A673 (cell line): ENCODE measurements around the gene PRB4. TPM values are rescaled to one million over a fixed set of nuclear protein-coding genes. Genes with fewer than 3 reads are reported as not detected.
"Not testable (repeated sequence)": the region's sequence is repeated elsewhere in the genome, so short reads cannot be mapped to it uniquely, and the experiment has no call there.

ENCODE experiments used
- Bru-seq: library from RNA; stranded (reverse); fragments of 400-500 nt; gene quantifications from one replicate; lab custom pipeline; 2021; lab: Mats Ljungman, UMichigan
- BruChase-seq, 2 experiments: library from RNA; stranded (reverse); fragments of 400-500 nt; gene quantifications; one replicate each; lab custom pipeline; 2021; lab: Mats Ljungman, UMichigan
- BruUV-seq: library from RNA; stranded (reverse); fragments of 400-500 nt; replicated peaks from 2 replicates; lab custom pipeline; 2021; lab: Mats Ljungman, UMichigan
- CTCF ChIA-PET: fragments of 300-600 bp; sonication (Branson Sonifier 250); formaldehyde crosslinking; loops from one replicate; lab custom pipeline; 2022; ENCODE audit warnings: antibody characterized with exemption; lab: Charles Lee
- POLR2A ChIA-PET: fragments of 300-600 bp; sonication (Branson Sonifier 250); formaldehyde crosslinking; loops from one replicate; lab custom pipeline; 2022; ENCODE audit warnings: antibody characterized with exemption; ENCODE audit not compliant: low non-redundant PET; lab: Charles Lee
- DNase-seq: peaks from one replicate; pipeline ENCODE4 v3.0.0-alpha.2; 2015; ENCODE audit warnings: low spot score
- H3K27ac ChIP-seq: fragments of 200-600 bp; sonication (generic); 2 replicates; pipeline ENCODE4 v1.5.1; 2016; ENCODE audit warnings: mixed run types, low read depth, mild to moderate bottlenecking, mixed read lengths, antibody characterized with exemption, low read length; ENCODE audit not compliant: poor library complexity, severe bottlenecking
- H3K27me3 ChIP-seq: fragments of 200-600 bp; sonication (generic); replicated peaks from 2 replicates; pipeline ENCODE4 v1.6.1; 2017; ENCODE audit warnings: mixed run types, low read depth, mild to moderate bottlenecking, mixed read lengths, antibody characterized with exemption, low read length; ENCODE audit not compliant: insufficient read depth, poor library complexity
- H3K36me3 ChIP-seq: fragments of 200-600 bp; sonication (generic); 2 replicates; pipeline ENCODE4 v1.6.1; 2016; ENCODE audit warnings: mixed run types, mild to moderate bottlenecking, mixed read lengths, antibody characterized with exemption, low read length; ENCODE audit not compliant: insufficient read depth, poor library complexity, severe bottlenecking
- H3K4me1 ChIP-seq: fragments of 200-600 bp; sonication (generic); 2 replicates; pipeline ENCODE4 v1.6.1; 2017; ENCODE audit warnings: mixed run types, mild to moderate bottlenecking, mixed read lengths, antibody characterized with exemption, low read length; ENCODE audit not compliant: insufficient read depth, poor library complexity, severe bottlenecking
- H3K4me3 ChIP-seq: fragments of 200-600 bp; sonication (generic); 2 replicates; pipeline ENCODE4 v1.5.1; 2016; ENCODE audit warnings: low read depth, mixed run types, mild to moderate bottlenecking, mixed read lengths, low read length; ENCODE audit not compliant: poor library complexity, severe bottlenecking
- H3K9me3 ChIP-seq: fragments of 200-600 bp; sonication (generic); 2 replicates; pipeline ENCODE4 v1.6.1; 2016; ENCODE audit warnings: mixed run types, low read depth, mild to moderate bottlenecking, mixed read lengths, antibody characterized with exemption, low read length; ENCODE audit not compliant: poor library complexity, severe bottlenecking
- CTCF ChIP-seq: fragments of 300-800, 200-600 bp; sonication (generic); conservative IDR thresholded peaks from 2 replicates; pipeline ENCODE4 v1.5.1; 2017; ENCODE audit warnings: low read depth, mild to moderate bottlenecking, antibody characterized with exemption, low read length, moderate library complexity, mixed read lengths
- EZH2 ChIP-seq: fragments of 200-600 bp; sonication (generic); IDR thresholded peaks from 2 replicates; pipeline ENCODE4 v1.6.1; 2017; ENCODE audit warnings: borderline replicate concordance, low read depth, mild to moderate bottlenecking, mixed read lengths, antibody characterized with exemption, low read length; ENCODE audit not compliant: poor library complexity, severe bottlenecking
- intact Hi-C: fragments of 100-400 bp; cut with micrococcal nuclease; formaldehyde crosslinking; loops from one replicate; pipeline ENCODE4 v1.10.0; 2022; ENCODE audit not compliant: unreplicated experiment
- long read RNA-seq: library from polyadenylated mRNA; stranded (forward); transcript quantifications from one replicate; pipeline ENCODE4 v2.0.0, GENCODE V29; 2022
- total RNA-seq: library from RNA; stranded (reverse); gene quantifications from 2 replicates; pipeline ENCODE4 v1.2.3, GENCODE V29; 2021

PRB4 gene
- total RNA-seq (not detected in 2 replicates), Bru-seq, nascent RNA (not detected), BruChase-seq, experiment 1, labeled RNA remaining after a 2-hour chase (not detected), BruChase-seq, experiment 2, labeled RNA remaining after a 6-hour chase (not detected)
- long read RNA-seq, result 0 reads

DNA sequence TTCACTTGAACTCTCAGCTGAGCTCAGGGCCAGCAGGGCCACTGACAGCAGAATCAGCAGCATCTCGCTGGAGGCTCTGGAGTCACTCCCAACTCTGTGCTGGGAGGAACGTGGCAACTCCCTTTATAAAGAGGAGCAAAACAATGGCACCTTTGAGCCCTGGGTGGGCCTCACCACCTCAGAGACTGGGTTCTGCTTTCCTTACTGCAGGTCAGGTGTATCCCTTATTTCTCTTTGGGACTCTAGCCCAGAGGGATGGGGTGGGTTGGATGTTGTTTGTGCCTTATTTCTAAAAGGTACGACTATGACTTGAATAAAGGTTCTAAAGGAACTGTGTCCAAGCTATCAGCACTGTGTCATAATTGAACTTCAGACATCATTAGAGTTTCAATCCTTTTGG is at the start of gene PRB4:
TSS of gene PRB4 (minus strand) at position 101 of the 400 bp plus-strand sequence. CDS start at position 63, 38 bp downstream.
- Histone ChIP-seq H3K27ac (no peak within 1 kb of the TSS), H3K9me3 (no peaks in the 10 kb centered on the region), H3K4me3 (no peak within 1 kb of the TSS), H3K36me3 (no peaks in the 10 kb centered on the region), H3K4me1 (no peaks in the 10 kb centered on the region), H3K27me3 (no peaks in the 10 kb centered on the region)
- intact Hi-C loops, result no loop called here
- no peak for TF ChIP-seq CTCF
- ChIA-PET POLR2A (no interaction called here), CTCF (no interaction called here)
- BruUV-seq, result no TSS peak
- no peak for DNase-seq

DNA sequence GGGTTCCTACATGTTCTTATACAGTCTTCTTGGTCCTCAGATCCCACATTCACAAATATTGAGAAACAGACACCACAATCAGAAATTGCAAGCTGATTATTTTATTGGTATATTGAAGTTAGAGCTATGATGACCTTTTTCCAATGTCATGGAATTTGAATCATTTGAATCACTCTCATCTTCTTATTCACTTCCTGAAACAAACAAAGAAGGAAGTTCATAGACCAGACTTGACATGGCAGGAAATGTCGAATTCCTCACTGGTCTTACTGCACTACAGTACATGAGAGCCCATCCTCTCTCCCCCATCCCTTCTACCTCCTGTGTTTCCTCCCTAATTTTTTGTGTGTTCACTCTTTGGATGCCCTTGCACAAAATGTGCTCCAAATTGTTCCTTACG is 41.5 kb upstream of the PRB4 start:
- H3K4me1 ChIP-seq, H3K27me3 ChIP-seq, CTCF ChIA-PET, BruUV-seq, H3K36me3 ChIP-seq, DNase-seq, H3K27ac ChIP-seq, intact Hi-C loops, POLR2A ChIA-PET, H3K9me3 ChIP-seq, H3K4me3 ChIP-seq: not testable (repeated sequence)

GRCh38 chr12:11348439-11348838 is 38.2 kb upstream of the PRB4 start:
- H3K4me3 ChIP-seq, result no peak overlapping the region
- intact Hi-C loops, result no loop called here
- no peaks in the 10 kb centered on the region for H3K9me3 ChIP-seq
- H3K27me3 ChIP-seq, result no peaks in the 10 kb centered on the region
- H3K27ac ChIP-seq, result no peak overlapping the region
- H3K36me3 ChIP-seq, result no peaks in the 10 kb centered on the region
- CTCF ChIA-PET, result no interaction called here
- TF ChIP-seq EZH2 (no peak), CTCF (no peak)
- POLR2A ChIA-PET, result no interaction called here
- H3K4me1 ChIP-seq, result no peaks in the 10 kb centered on the region
- no TSS peak for BruUV-seq
- no peak for DNase-seq

DNA sequence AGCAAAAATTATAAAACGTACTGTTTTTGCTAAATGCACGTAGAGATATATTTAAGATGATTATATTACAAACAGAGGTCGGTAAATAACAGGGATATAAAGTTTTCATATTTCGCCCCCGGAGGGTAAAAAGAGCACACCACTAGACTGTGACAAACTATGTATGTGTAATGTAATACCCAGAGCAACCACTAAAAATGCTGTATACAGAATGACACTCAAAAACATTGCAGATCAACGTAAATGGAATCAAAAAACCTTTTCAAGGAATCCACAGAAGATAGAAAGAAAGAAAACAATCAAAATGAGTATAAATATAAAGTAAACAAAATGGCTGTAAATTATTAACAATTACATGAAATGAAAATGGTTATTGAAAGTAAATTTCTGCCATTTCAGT is 37.6 kb upstream of the PRB4 start:
- BruUV-seq, result no TSS peak
- intact Hi-C loops, result no loop called here
- CTCF ChIA-PET, result no interaction called here
- H3K4me1 ChIP-seq, result no peaks in the 10 kb centered on the region
- H3K36me3 ChIP-seq, result no peaks in the 10 kb centered on the region
- H3K9me3 ChIP-seq, result no peaks in the 10 kb centered on the region
- DNase-seq, result peak; percentile 11
- TF ChIP-seq EZH2 (no peak), CTCF (peak; percentile 44; the same call in 1 of the 2 replicates)
- POLR2A ChIA-PET, result no interaction called here
- no peak overlapping the region for H3K4me3 ChIP-seq
- H3K27ac ChIP-seq, result no peak overlapping the region
- H3K27me3 ChIP-seq, result no peaks in the 10 kb centered on the region
